H1 (cell line): Measurements from ENCODE around the gene BRSK2. TPM values are rescaled to one million over a fixed set of nuclear protein-coding genes. Genes with fewer than 3 reads are reported as not detected.

Source experiments
- CTCF ChIA-PET: fragments of 300-600 bp; sonication (Branson Sonifier 250); formaldehyde crosslinking; loops from one replicate; lab custom pipeline; 2021; ENCODE audit not compliant: partially characterized antibody; lab: Charles Lee
- POLR2A ChIA-PET: fragments of 300-600 bp; sonication (Branson Sonifier 250); formaldehyde crosslinking; loops from one replicate; lab custom pipeline; 2021; ENCODE audit warnings: inconsistent platforms; ENCODE audit not compliant: partially characterized antibody; lab: Charles Lee
- DNase-seq, 2 experiments: peaks; one replicate each; pipeline versions ENCODE4 v3.0.0 to v3.0.0-alpha.2; 2010 to 2022; ENCODE audit warnings: low spot score in 2 of 2, low read depth in 1 of 2, mixed read lengths in 1 of 2
- FAIRE-seq: peaks from 2 replicates; lab custom pipeline; 2011; peaks lifted over from hg19 to GRCh38; lab: Jason Lieb, UNC
- H2AFZ ChIP-seq: 2 replicates; pipeline ENCODE4 v1.8.1; 2012; ENCODE audit warnings: low read length, inconsistent platforms
- H2AK5ac ChIP-seq: 2 replicates; pipeline ENCODE4 v1.6.1; 2013; ENCODE audit warnings: low read depth, low read length
- H2BK120ac ChIP-seq: replicated peaks from 2 replicates; pipeline ENCODE3; 2013; ENCODE audit warnings: low read depth, low read length, inconsistent platforms
- H2BK12ac ChIP-seq: 2 replicates; pipeline ENCODE4 v1.6.1; 2013; ENCODE audit warnings: low read depth, low read length
- H2BK15ac ChIP-seq: 2 replicates; pipeline ENCODE4 v1.6.1; 2013; ENCODE audit warnings: low read length
- H2BK20ac ChIP-seq: 2 replicates; pipeline ENCODE4 v1.6.1; 2013; ENCODE audit warnings: low read length
- H2BK5ac ChIP-seq: 2 replicates; pipeline ENCODE4 v1.6.1; 2013; ENCODE audit warnings: low read depth, low read length
- H3K14ac ChIP-seq: 2 replicates; pipeline ENCODE4 v1.6.1; 2013; ENCODE audit warnings: inconsistent platforms; ENCODE audit not compliant: insufficient read length
- H3K18ac ChIP-seq: 2 replicates; pipeline ENCODE4 v1.6.1; 2013; ENCODE audit warnings: low read length; ENCODE audit errors: extremely low read depth
- H3K23ac ChIP-seq: 2 replicates; pipeline ENCODE4 v1.6.1; 2013; ENCODE audit warnings: inconsistent platforms; ENCODE audit not compliant: insufficient read length
- H3K23me2 ChIP-seq: 2 replicates; pipeline ENCODE4 v1.6.1; 2013; ENCODE audit warnings: low read depth, low read length
- H3K27ac ChIP-seq: 2 replicates; pipeline ENCODE4 v1.6.1; 2011; ENCODE audit warnings: low read depth, low read length, inconsistent platforms
- H3K27me3 ChIP-seq, 4 experiments: replicated peaks in 1 of 4; 1 replicate in 1 of 4; 2 replicates in 3 of 4; pipeline versions ENCODE4 v1.6.1 to v1.8.1; 2011 to 2013; ENCODE audit warnings: low read length in 3 of 4, mild to moderate bottlenecking in 3 of 4, inconsistent platforms in 2 of 4, mixed read lengths in 2 of 4, moderate library complexity in 1 of 4; ENCODE audit not compliant: control insufficient read depth in 3 of 4, insufficient read depth in 3 of 4; ENCODE audit errors: extremely low read depth in 1 of 4
- H3K36me3 ChIP-seq, 4 experiments: 2 replicates each; pipeline versions ENCODE4 v1.6.1 to v1.8.1; 2011 to 2013; ENCODE audit warnings: mild to moderate bottlenecking in 4 of 4, low read length in 3 of 4, moderate library complexity in 2 of 4, control low read depth in 1 of 4, inconsistent platforms in 1 of 4; ENCODE audit not compliant: insufficient read depth in 4 of 4, control insufficient read depth in 2 of 4
- H3K4ac ChIP-seq: replicated peaks from 2 replicates; pipeline ENCODE3; 2013; ENCODE audit warnings: low read length, low read depth, mixed read lengths, inconsistent platforms; ENCODE audit not compliant: insufficient read length
- H3K4me1 ChIP-seq, 4 experiments: replicated peaks in 1 of 4; 1 replicate in 1 of 4; 2 replicates in 3 of 4; pipeline versions ENCODE4 v1.6.1 to v1.8.1; 2011 to 2013; ENCODE audit warnings: low read length in 3 of 4, inconsistent platforms in 2 of 4, mixed read lengths in 1 of 4; ENCODE audit not compliant: insufficient read depth in 4 of 4, control insufficient read depth in 3 of 4
- H3K4me2 ChIP-seq, 2 experiments: 2 replicates each; pipeline versions ENCODE4 v1.6.1 to v1.8.1; 2011 to 2013; ENCODE audit warnings: low read depth in 2 of 2, low read length in 2 of 2, control low read depth in 1 of 2, inconsistent platforms in 1 of 2, mild to moderate bottlenecking in 1 of 2; ENCODE audit not compliant: insufficient read depth in 1 of 2
- H3K4me3 ChIP-seq, 4 experiments: fragments of 200-600, 300-600 bp in 1 of 4; sonication (generic), shearing (Covaris generic), sonication (Bioruptor Twin) in 1 of 4; 2 replicates each; pipeline versions ENCODE4 v1.5.1 to v1.8.1; 2011 to 2016; ENCODE audit warnings: low read length in 4 of 4, low read depth in 3 of 4, control low read depth in 2 of 4, inconsistent platforms in 2 of 4, mild to moderate bottlenecking in 2 of 4, mixed read lengths in 1 of 4, moderate library complexity in 1 of 4; ENCODE audit not compliant: insufficient read depth in 2 of 4; ENCODE audit errors: extremely low read depth in 1 of 4
- H3K56ac ChIP-seq: replicated peaks from 2 replicates; pipeline ENCODE3; 2013; ENCODE audit warnings: low read depth, mild to moderate bottlenecking, mixed read lengths, low read length, inconsistent platforms; ENCODE audit not compliant: insufficient read length
- H3K79me1 ChIP-seq: 2 replicates; pipeline ENCODE4 v1.6.1; 2013; ENCODE audit warnings: low read depth, low read length, control low read depth
- H3K79me2 ChIP-seq, 2 experiments: 2 replicates each; pipeline versions ENCODE4 v1.6.1 to v1.8.1; 2012 to 2013; ENCODE audit warnings: low read length in 2 of 2, mild to moderate bottlenecking in 2 of 2, inconsistent platforms in 1 of 2; ENCODE audit not compliant: insufficient read depth in 2 of 2, control insufficient read depth in 1 of 2
- H3K9ac ChIP-seq, 4 experiments: replicated peaks in 1 of 4; 1 replicate in 1 of 4; 2 replicates in 3 of 4; pipeline versions ENCODE4 v1.6.1 to v1.8.1; 2011 to 2013; ENCODE audit warnings: low read depth in 3 of 4, low read length in 3 of 4, control low read depth in 2 of 4, mild to moderate bottlenecking in 2 of 4, moderate library complexity in 2 of 4, inconsistent platforms in 1 of 4; ENCODE audit errors: extremely low read depth in 1 of 4
- H3K9me3 ChIP-seq, 2 experiments: 2 replicates each; pipeline versions ENCODE4 v1.6.1 to v1.8.1; 2012 to 2013; ENCODE audit warnings: mild to moderate bottlenecking in 2 of 2, moderate library complexity in 2 of 2, control low read depth in 1 of 2, inconsistent platforms in 1 of 2, low read depth in 1 of 2, low read length in 1 of 2, mixed read lengths in 1 of 2; ENCODE audit not compliant: insufficient read depth in 2 of 2
- H4K20me1 ChIP-seq, 2 experiments: replicated peaks in 1 of 2; 2 replicates each; pipeline versions ENCODE3 to v1.8.1; 2011 to 2013; ENCODE audit warnings: inconsistent platforms in 2 of 2, low read length in 2 of 2, mild to moderate bottlenecking in 1 of 2; ENCODE audit not compliant: insufficient read depth in 2 of 2, control insufficient read depth in 1 of 2
- H4K5ac ChIP-seq: 2 replicates; pipeline ENCODE4 v1.6.1; 2013; ENCODE audit warnings: low read length, low read depth, mixed read lengths, inconsistent platforms; ENCODE audit not compliant: insufficient read length
- H4K8ac ChIP-seq: 2 replicates; pipeline ENCODE4 v1.8.0; 2013; ENCODE audit warnings: mild to moderate bottlenecking, moderate library complexity, low read length, inconsistent platforms; ENCODE audit not compliant: insufficient read depth; ENCODE audit errors: extremely low read depth
- H4K91ac ChIP-seq: replicated peaks from 2 replicates; pipeline ENCODE3; 2013; ENCODE audit warnings: low read length, mixed read lengths, inconsistent platforms; ENCODE audit not compliant: insufficient read length
- ATF2 ChIP-seq: IDR thresholded peaks from 2 replicates; pipeline ENCODE4 v1.6.1; 2012; ENCODE audit warnings: low read length, inconsistent platforms
- JUN ChIP-seq: IDR thresholded peaks from 2 replicates; pipeline ENCODE4 v1.6.1; 2011; ENCODE audit warnings: low read depth, mild to moderate bottlenecking, improper control_type of control experiment, low read length
- MAX ChIP-seq: IDR thresholded peaks from 2 replicates; pipeline ENCODE4 v1.6.1; 2012; ENCODE audit warnings: inconsistent platforms
- RBBP5 ChIP-seq: IDR thresholded peaks from 2 replicates; pipeline ENCODE4 v1.7.1; 2012; ENCODE audit warnings: low read depth, mild to moderate bottlenecking, inconsistent platforms, low read length, moderate library complexity, borderline replicate concordance
- RNF2 ChIP-seq: fragments of 200-900, 300-1000 bp; sonication (generic); IDR thresholded peaks from 2 replicates; pipeline ENCODE4 v1.7.1; 2016; ENCODE audit warnings: borderline replicate concordance, low read depth, mild to moderate bottlenecking, antibody characterized with exemption, low read length; ENCODE audit not compliant: poor library complexity, severe bottlenecking; ENCODE audit errors: missing control alignments
- SAP30 ChIP-seq: fragments of 300-600 bp; sonication (generic); IDR thresholded peaks from 2 replicates; pipeline ENCODE4 v1.7.1; 2012; ENCODE audit warnings: low read length, moderate library complexity, mild to moderate bottlenecking, inconsistent platforms; ENCODE audit not compliant: insufficient read depth, insufficient replicate concordance
- SP1 ChIP-seq: IDR thresholded peaks from 2 replicates; pipeline ENCODE4 v1.6.1; 2011; ENCODE audit warnings: low read depth, low read length
- TBP ChIP-seq: IDR thresholded peaks from 2 replicates; pipeline ENCODE4 v1.6.1; 2011; ENCODE audit warnings: low read depth, low read length, improper control_type of control experiment
- WGBS, 2 experiments: shearing (Covaris generic) in 1 of 2; methylation state at CpG; one replicate each; pipeline versions ENCODE4 v1.1.6 to v1.1.7; 2013 to 2015; ENCODE audit warnings: low lambda C conversion rate in 2 of 2, mixed read lengths in 2 of 2, inconsistent platforms in 1 of 2, low coverage in 1 of 2, missing lambda C conversion rate in 1 of 2; ENCODE audit not compliant: insufficient replicate concordance in 2 of 2, insufficient coverage in 1 of 2, insufficient read length in 1 of 2; ENCODE audit errors: extremely low coverage in 1 of 2, missing lambda C conversion rate in 1 of 2; 5-methylcytosine and 5-hydroxymethylcytosine counted together
- polyA plus RNA-seq, 7 experiments: library from polyadenylated mRNA; depleted of rRNA in 3 of 7; stranded (reverse) in 5 of 7; unstranded in 2 of 7; fragments of >200 nt in 5 of 7; fragments of 200-250 nt in 2 of 7; gene quantifications; 1 replicate in 5 of 7; 2 replicates in 1 of 7; 4 replicates in 1 of 7; pipeline versions ENCODE4 v1.2.1 to v1.2.3, GENCODE V29; 2011 to 2013; ENCODE audit warnings: missing spikeins in 2 of 7, mixed read lengths in 2 of 7
- total RNA-seq: library from RNA; stranded (reverse); fragmentation: NEBNext Ultra II Directional; extraction: Animal tissue kit (Norgen Biotek cat#: 25700); gene quantifications from 2 replicates; pipeline ENCODE4 v1.2.1, GENCODE V29; 2021

The BRSK2 gene
- total and polyA plus RNA-seq, 2 of the 8 experiments (the other 6 are each of a cell fraction or from before 2014, with no cell fraction given) = 17.3 to 27.1 TPM

GRCh38 chr11:1501421-1502167 lies 111.9 kb downstream of the BRSK2 start:
- Histone ChIP-seq H3K79me2 (peaks cover 0 to 30% of the 10 kb centered on the region in 2 experiments; a peak in 1 of 4 replicates), H3K36me3 (no peaks in the 10 kb centered on the region), H2BK12ac (no peak overlapping the region), H3K14ac (no peak overlapping the region), H2AK5ac (peak overlapping the region; percentile 3; the same call in 1 of the 2 replicates), H3K9ac (no peak overlapping the region), H2BK15ac (no peak overlapping the region), H3K4ac (no peak overlapping the region), H4K20me1 (peaks cover 5 to 14% of the 10 kb centered on the region in 2 experiments), H3K27me3 (no peaks in the 10 kb centered on the region), H3K18ac (no peak overlapping the region), H2BK20ac (no peak overlapping the region), H3K79me1 (peaks cover 24% of the 10 kb centered on the region), H3K27ac (no peak overlapping the region), H3K4me2 (no peak overlapping the region), H4K5ac (no peak overlapping the region), H3K9me3 (peaks cover 0 to 8% of the 10 kb centered on the region in 2 experiments; a peak in 1 of 4 replicates), H2BK5ac (no peak overlapping the region; the same call in 1 of the 2 replicates), H3K23me2 (no peaks in the 10 kb centered on the region), H2BK120ac (no peak overlapping the region), H3K4me3 (no peak overlapping the region), H4K8ac (peak overlapping the region; percentile 74; the same call in 1 of the 2 replicates), H4K91ac (no peak overlapping the region), H3K23ac (no peak overlapping the region), H3K4me1 (peaks cover 1 to 6% (median 4%) of the 10 kb centered on the region in 4 experiments; a peak in 5 of 7 replicates), H2AFZ (no peak overlapping the region), H3K56ac (no peak overlapping the region)
- 89% methylated on average over 24 of the region's 25 CpGs; no CpG with 5 or more reads in 1 of the 2 experiments for WGBS, 2 experiments
- DNase-seq (no peak), FAIRE-seq (no peak)
- no peak for TF ChIP-seq TBP
- no peak for TF ChIP-seq RNF2
- TF ChIP-seq RBBP5 = no peak
- TF ChIP-seq MAX = no peak
- TF ChIP-seq SAP30 = no peak
- TF ChIP-seq JUN = no peak
- TF ChIP-seq SP1 = no peak
- TF ChIP-seq ATF2 = no peak
- POLR2A ChIA-PET = no interaction called here
- CTCF ChIA-PET = interaction anchor here (1.0 to 1.1 kb wide), 2 partner anchors 10 to 12 kb away, joined by 3 read pairs; no protein-coding TSS in a partner anchor
